Endothelial cell of umbilical vein (primary cell): ENCODE results near the gene ANXA2. TPM values are rescaled to one million over a fixed set of nuclear protein-coding genes. Genes with fewer than 3 reads are reported as not detected.

Source experiments
- BruUV-seq: library from RNA; stranded (reverse); fragments of 400-500 nt; replicated peaks from 2 replicates; lab custom pipeline; 2021; lab: Mats Ljungman, UMichigan
- CTCF ChIA-PET: fragments of 300-600, 350-600 bp; sonication (Branson Sonifier 250); formaldehyde crosslinking; loops from one replicate; lab custom pipeline; 2021; ENCODE audit warnings: antibody characterized with exemption, inconsistent platforms; lab: Charles Lee
- POLR2A ChIA-PET: fragments of 300-600, 350-600 bp; sonication (Branson Sonifier 250); formaldehyde crosslinking; loops from one replicate; lab custom pipeline; 2021; ENCODE audit warnings: antibody characterized with exemption, inconsistent platforms; lab: Charles Lee
- DNase-seq: peaks from one replicate; pipeline ENCODE4 v3.0.0-alpha.2; 2011; ENCODE audit warnings: low read depth, low spot score
- FAIRE-seq: peaks from 2 replicates; lab custom pipeline; 2011; peaks lifted over from hg19 to GRCh38; lab: Jason Lieb, UNC
- H2AFZ ChIP-seq: 2 replicates; pipeline ENCODE4 v1.6.0; 2012; ENCODE audit warnings: low read depth, low read length, control low read depth, inconsistent platforms
- H3K27ac ChIP-seq: 2 replicates; pipeline ENCODE4 v1.5.1; 2011; ENCODE audit warnings: low read depth, mild to moderate bottlenecking, control low read depth, low read length, moderate library complexity; ENCODE audit not compliant: insufficient read depth
- H3K27me3 ChIP-seq, 2 experiments: 2 replicates each; pipeline versions ENCODE4 v1.6.0 to v1.6.1; 2011; ENCODE audit warnings: low read length in 2 of 2, mixed read lengths in 1 of 2; ENCODE audit not compliant: control insufficient read depth in 2 of 2, insufficient read depth in 2 of 2
- H3K36me3 ChIP-seq, 2 experiments: 2 replicates in 1 of 2; 3 replicates in 1 of 2; pipeline ENCODE4 v1.5.1; 2011; ENCODE audit warnings: low read length in 2 of 2, mild to moderate bottlenecking in 1 of 2, moderate library complexity in 1 of 2; ENCODE audit not compliant: control insufficient read depth in 2 of 2, insufficient read depth in 2 of 2; ENCODE audit errors: extremely low read depth in 1 of 2
- H3K4me1 ChIP-seq: 3 replicates; pipeline ENCODE4 v1.5.1; 2011; ENCODE audit warnings: mild to moderate bottlenecking, low read length; ENCODE audit not compliant: control insufficient read depth, insufficient read depth; ENCODE audit errors: extremely low read depth
- H3K4me2 ChIP-seq: 2 replicates; pipeline ENCODE4 v1.6.1; 2011; ENCODE audit warnings: low read length, control low read depth, mixed read lengths; ENCODE audit not compliant: insufficient read depth
- H3K4me3 ChIP-seq, 3 experiments: fragments of 200-600 bp in 1 of 3; sonication (generic), shearing (Covaris generic) in 1 of 3; replicated peaks in 1 of 3; 2 replicates each; pipeline ENCODE4 v1.5.1; 2011 to 2016; ENCODE audit warnings: control low read depth in 3 of 3, low read length in 3 of 3, mild to moderate bottlenecking in 2 of 3, inconsistent platforms in 1 of 3, low read depth in 1 of 3, moderate library complexity in 1 of 3; ENCODE audit not compliant: insufficient read depth in 1 of 3
- H3K79me2 ChIP-seq: 2 replicates; pipeline ENCODE4 v1.6.0; 2012; ENCODE audit warnings: low read length, inconsistent platforms; ENCODE audit not compliant: control insufficient read depth, insufficient read depth
- H3K9ac ChIP-seq: replicated peaks from 2 replicates; pipeline ENCODE3; 2011; ENCODE audit warnings: low read length, control low read depth; ENCODE audit not compliant: insufficient read depth; ENCODE audit errors: extremely low read depth
- H3K9me1 ChIP-seq: replicated peaks from 3 replicates; pipeline ENCODE4 v1.6.0; 2011; ENCODE audit warnings: mild to moderate bottlenecking, low read length; ENCODE audit not compliant: control insufficient read depth, insufficient read depth; ENCODE audit errors: extremely low read depth
- H3K9me3 ChIP-seq: replicated peaks from 2 replicates; pipeline ENCODE4 v1.5.1; 2012; ENCODE audit warnings: low read length, inconsistent platforms; ENCODE audit not compliant: control insufficient read depth, insufficient read depth
- H4K20me1 ChIP-seq: replicated peaks from 2 replicates; pipeline ENCODE3; 2011; ENCODE audit warnings: mild to moderate bottlenecking, low read length; ENCODE audit not compliant: control insufficient read depth, insufficient read depth; ENCODE audit errors: extremely low read depth
- CTCF ChIP-seq, 2 donors: IDR thresholded peaks; 1 replicate in 1 of 2; 2 replicates in 1 of 2; pipeline ENCODE4 v1.5.1; 2011; ENCODE audit warnings: low read length in 2 of 2, mild to moderate bottlenecking in 2 of 2, moderate library complexity in 2 of 2, control low read depth in 1 of 2, inconsistent platforms in 1 of 2, low read depth in 1 of 2; ENCODE audit not compliant: insufficient read depth in 1 of 2; ENCODE audit errors: extremely low read depth in 1 of 2
- EZH2 ChIP-seq: IDR thresholded peaks from 2 replicates; pipeline ENCODE4 v1.6.1; 2012; ENCODE audit warnings: borderline replicate concordance, low read depth, mild to moderate bottlenecking, moderate library complexity, low read length, inconsistent platforms; ENCODE audit not compliant: severe bottlenecking
- FOS ChIP-seq: IDR thresholded peaks from 2 replicates; pipeline ENCODE4 v1.6.1; 2011; ENCODE audit warnings: mild to moderate bottlenecking, low read length, moderate library complexity, borderline replicate concordance; ENCODE audit not compliant: insufficient read depth
- GATA2 ChIP-seq: IDR thresholded peaks from 2 replicates; pipeline ENCODE4 v1.7.0; 2011; ENCODE audit warnings: low read depth, mild to moderate bottlenecking, moderate library complexity, mixed read lengths, low read length; ENCODE audit not compliant: insufficient read length, insufficient read depth
- JUN ChIP-seq: IDR thresholded peaks from 2 replicates; pipeline ENCODE4 v1.6.1; 2011; ENCODE audit warnings: borderline replicate concordance, low read depth; ENCODE audit not compliant: insufficient read length, insufficient read depth
- MAX ChIP-seq: IDR thresholded peaks from 2 replicates; pipeline ENCODE4 v1.6.1; 2011; ENCODE audit not compliant: insufficient read depth, insufficient read length
- MYC ChIP-seq: IDR thresholded peaks from one replicate; pipeline ENCODE4 v1.6.1; 2011; ENCODE audit warnings: mild to moderate bottlenecking, low read depth, low read length
- POLR2A ChIP-seq: IDR thresholded peaks from 2 replicates; pipeline ENCODE4 v1.6.1; 2012; ENCODE audit warnings: low read depth, mild to moderate bottlenecking, control low read depth, low read length
- POLR2AphosphoS5 ChIP-seq: IDR thresholded peaks from 2 replicates; pipeline ENCODE4 v1.6.1; 2012; ENCODE audit warnings: low read depth, mild to moderate bottlenecking, control low read depth, low read length, moderate library complexity; ENCODE audit not compliant: insufficient read depth
- dilution Hi-C: fragments of 300-500 bp; cut with MboI; formaldehyde crosslinking; loops from one replicate; pipeline ENCODE4 v1.15.0; 2019; ENCODE audit warnings: low sequenced_read_pairs; ENCODE audit not compliant: extremely low pct_ligation_motif_present
- intact Hi-C: fragments of 100-400 bp; cut with micrococcal nuclease; formaldehyde crosslinking; loops from one replicate; pipeline ENCODE4 v1.10.0; 2022
- polyA plus RNA-seq, 4 experiments: library from polyadenylated mRNA; depleted of rRNA in 3 of 4; stranded (reverse) in 3 of 4; unstranded in 1 of 4; fragments of >200 nt; gene quantifications; 2 replicates each; pipeline versions ENCODE4 v1.2.1 to v1.2.3, GENCODE V29; 2011 to 2012; ENCODE audit warnings: missing spikeins in 1 of 4
- total RNA-seq: library from RNA; stranded (reverse); gene quantifications from 2 replicates; pipeline ENCODE4 v1.2.3, GENCODE V29; 2021

The ANXA2 gene
- total and polyA plus RNA-seq, 2 donors (not counting 3 experiments of a cell fraction or from before 2014, with no cell fraction given), result 2,725 to 3,299 TPM

- H3K36me3 ChIP-seq, result peaks cover 73 to 74% of the 10 kb centered on the region in 2 experiments
- no peak overlapping the region for H3K9ac ChIP-seq
- no peaks in the 10 kb centered on the region for H3K4me1 ChIP-seq
- TF ChIP-seq JUN (no peak), POLR2A (peak; percentile 14)
- no TSS peak for BruUV-seq
- no peak overlapping the region for H2AFZ ChIP-seq
- no peak overlapping the region for H3K27ac ChIP-seq
- ChIA-PET CTCF (interaction anchor here (0.9 to 1.4 kb wide), 6 partner anchors 11 to 156 kb away, joined by 3 to 5 read pairs (median 3); no protein-coding TSS in a partner anchor), POLR2A (no interaction called here)
- no peaks in the 10 kb centered on the region for H3K9me3 ChIP-seq
- intact Hi-C loops, result no loop called here
- no peak for DNase-seq
- H3K9me1 ChIP-seq, result no peaks in the 10 kb centered on the region
- H3K79me2 ChIP-seq, result peaks cover 45% of the 10 kb centered on the region
- H3K4me3 ChIP-seq, result no peak overlapping the region
- H3K27me3 ChIP-seq, result no peaks in the 10 kb centered on the region
- no peaks in the 10 kb centered on the region for H4K20me1 ChIP-seq
- H3K4me2 ChIP-seq, result no peak overlapping the region
- dilution Hi-C loops, result no loop called here
- FAIRE-seq, result no peak
These were observed 45.3 kb downstream of the ANXA2 start for GRCh38 chr15:60352525-60352924.

- no peak overlapping the region for H3K27ac ChIP-seq
- H3K27me3 ChIP-seq, result no peaks in the 10 kb centered on the region
- dilution Hi-C loops, result no loop called here
- ChIA-PET CTCF (interaction anchor here (1.1 to 1.4 kb wide), 4 partner anchors 8 to 170 kb away, joined by 3 to 5 read pairs (median 4); no protein-coding TSS in a partner anchor), POLR2A (no interaction called here)
- H3K36me3 ChIP-seq, result peaks cover 78 to 79% of the 10 kb centered on the region in 2 experiments
- H3K4me3 ChIP-seq, result no peak overlapping the region
- no peaks in the 10 kb centered on the region for H3K9me1 ChIP-seq
- H3K79me2 ChIP-seq, result peaks cover 34% of the 10 kb centered on the region
- DNase-seq (no peak), FAIRE-seq (no peak)
- BruUV-seq, result no TSS peak
- no peak overlapping the region for H3K9ac ChIP-seq
- H3K4me2 ChIP-seq, result no peak overlapping the region
- H2AFZ ChIP-seq, result no peak overlapping the region
- TF ChIP-seq GATA2 (no peak), JUN (no peak), FOS (no peak), POLR2AphosphoS5 (no peak), MYC (no peak), POLR2A (no peak), MAX (no peak), CTCF (IDR thresholded peaks at IDR 0.05; ENCODE audit: extremely low read depth in 1 of 2, insufficient read depth in 1 of 2, low read depth in 1 of 2, low read length in 2 of 2) (no peak), EZH2 (no peak)
- intact Hi-C loops, result no loop called here
- no peaks in the 10 kb centered on the region for H3K4me1 ChIP-seq
- H4K20me1 ChIP-seq, result no peaks in the 10 kb centered on the region
- no peaks in the 10 kb centered on the region for H3K9me3 ChIP-seq
These were observed 46.7 kb downstream of the ANXA2 start for GRCh38 chr15:60351066-60351465.
